Neural progenitor cell (in vitro differentiated cells): ENCODE measurements around the gene HOXC4.

ENCODE experiments used
- EZH2phosphoT487 ChIP-seq: fragments of 200-600 bp; sonication (generic); IDR thresholded peaks from 2 replicates; pipeline ENCODE4 v1.6.1; 2017; ENCODE audit warnings: antibody characterized with exemption
- TF ChIP-seq, protein P1 (sequence below): fragments of 200-600 bp; sonication (generic); IDR thresholded peaks from 2 replicates; pipeline ENCODE4 v1.5.1; 2017; ENCODE audit warnings: antibody characterized with exemption, mild to moderate bottlenecking

- TF ChIP-seq, protein P1, sequence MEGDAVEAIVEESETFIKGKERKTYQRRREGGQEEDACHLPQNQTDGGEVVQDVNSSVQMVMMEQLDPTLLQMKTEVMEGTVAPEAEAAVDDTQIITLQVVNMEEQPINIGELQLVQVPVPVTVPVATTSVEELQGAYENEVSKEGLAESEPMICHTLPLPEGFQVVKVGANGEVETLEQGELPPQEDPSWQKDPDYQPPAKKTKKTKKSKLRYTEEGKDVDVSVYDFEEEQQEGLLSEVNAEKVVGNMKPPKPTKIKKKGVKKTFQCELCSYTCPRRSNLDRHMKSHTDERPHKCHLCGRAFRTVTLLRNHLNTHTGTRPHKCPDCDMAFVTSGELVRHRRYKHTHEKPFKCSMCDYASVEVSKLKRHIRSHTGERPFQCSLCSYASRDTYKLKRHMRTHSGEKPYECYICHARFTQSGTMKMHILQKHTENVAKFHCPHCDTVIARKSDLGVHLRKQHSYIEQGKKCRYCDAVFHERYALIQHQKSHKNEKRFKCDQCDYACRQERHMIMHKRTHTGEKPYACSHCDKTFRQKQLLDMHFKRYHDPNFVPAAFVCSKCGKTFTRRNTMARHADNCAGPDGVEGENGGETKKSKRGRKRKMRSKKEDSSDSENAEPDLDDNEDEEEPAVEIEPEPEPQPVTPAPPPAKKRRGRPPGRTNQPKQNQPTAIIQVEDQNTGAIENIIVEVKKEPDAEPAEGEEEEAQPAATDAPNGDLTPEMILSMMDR, result no peak
- TF ChIP-seq EZH2phosphoT487, result no peak
These were observed 6.7 kb downstream of the HOXC4 start for GRCh38 chr12:54060174-54060974.
